NCI-H526 (cell line): ENCODE data around the gene FPGS.
A peak's percentile ranks its signal among the peaks of the same experiment; 100 is the strongest.
"Not testable (repeated sequence)": the region's sequence is repeated elsewhere in the genome, so short reads cannot be mapped to it uniquely, and the experiment has no call there.

Source experiments
- DNase-seq, 2 experiments: peaks; one replicate each; lab custom pipeline; 2025; lab: John Stamatoyannopoulos, UW

The FPGS gene, protein sequence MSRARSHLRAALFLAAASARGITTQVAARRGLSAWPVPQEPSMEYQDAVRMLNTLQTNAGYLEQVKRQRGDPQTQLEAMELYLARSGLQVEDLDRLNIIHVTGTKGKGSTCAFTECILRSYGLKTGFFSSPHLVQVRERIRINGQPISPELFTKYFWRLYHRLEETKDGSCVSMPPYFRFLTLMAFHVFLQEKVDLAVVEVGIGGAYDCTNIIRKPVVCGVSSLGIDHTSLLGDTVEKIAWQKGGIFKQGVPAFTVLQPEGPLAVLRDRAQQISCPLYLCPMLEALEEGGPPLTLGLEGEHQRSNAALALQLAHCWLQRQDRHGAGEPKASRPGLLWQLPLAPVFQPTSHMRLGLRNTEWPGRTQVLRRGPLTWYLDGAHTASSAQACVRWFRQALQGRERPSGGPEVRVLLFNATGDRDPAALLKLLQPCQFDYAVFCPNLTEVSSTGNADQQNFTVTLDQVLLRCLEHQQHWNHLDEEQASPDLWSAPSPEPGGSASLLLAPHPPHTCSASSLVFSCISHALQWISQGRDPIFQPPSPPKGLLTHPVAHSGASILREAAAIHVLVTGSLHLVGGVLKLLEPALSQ

DNA sequence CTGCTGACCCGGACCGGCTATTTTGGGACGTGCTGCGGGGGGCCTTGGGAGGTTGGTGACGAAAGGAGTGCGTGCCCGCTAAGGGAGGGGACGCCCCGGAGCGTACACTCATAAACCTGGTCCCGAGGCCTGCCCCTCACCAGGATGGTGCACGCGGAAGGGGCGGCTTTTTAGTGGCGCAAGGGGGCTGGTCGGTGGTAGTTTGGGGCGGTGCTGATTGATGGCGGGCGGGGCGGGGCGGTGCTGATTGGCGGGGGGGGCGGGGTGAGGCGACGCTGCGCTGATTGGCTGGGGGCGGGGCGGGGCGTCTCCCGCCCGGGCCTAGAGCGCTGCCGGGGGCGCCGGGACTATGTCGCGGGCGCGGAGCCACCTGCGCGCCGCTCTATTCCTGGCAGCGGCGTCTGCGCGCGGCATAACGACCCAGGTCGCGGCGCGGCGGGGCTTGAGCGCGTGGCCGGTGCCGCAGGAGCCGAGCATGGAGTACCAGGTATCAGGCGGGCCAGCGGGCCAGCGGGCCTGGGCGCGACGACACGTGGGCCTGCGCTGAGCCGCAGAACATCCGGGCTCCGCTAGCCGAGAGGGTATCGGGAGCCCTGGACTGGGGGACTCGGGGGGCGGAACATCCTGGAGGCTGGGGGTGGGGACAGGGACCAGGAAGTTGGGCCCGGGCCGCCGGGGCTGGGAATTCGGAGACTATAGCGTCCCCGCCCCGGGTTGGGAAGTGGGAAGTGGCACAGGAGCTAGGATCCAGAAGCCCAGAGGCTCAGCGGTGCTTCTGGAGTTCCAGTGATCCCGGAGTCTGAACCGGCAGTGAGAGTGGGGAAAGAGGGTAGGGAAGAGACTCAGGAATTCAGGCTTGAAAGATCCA, at the start of gene FPGS:
Gene FPGS, plus strand, starts transcription at position 307 of the 868 bp plus-strand sequence. Its CDS starts 43 bp downstream, at position 350.
- DNase-seq: peak; percentile 65 to 88

DNA sequence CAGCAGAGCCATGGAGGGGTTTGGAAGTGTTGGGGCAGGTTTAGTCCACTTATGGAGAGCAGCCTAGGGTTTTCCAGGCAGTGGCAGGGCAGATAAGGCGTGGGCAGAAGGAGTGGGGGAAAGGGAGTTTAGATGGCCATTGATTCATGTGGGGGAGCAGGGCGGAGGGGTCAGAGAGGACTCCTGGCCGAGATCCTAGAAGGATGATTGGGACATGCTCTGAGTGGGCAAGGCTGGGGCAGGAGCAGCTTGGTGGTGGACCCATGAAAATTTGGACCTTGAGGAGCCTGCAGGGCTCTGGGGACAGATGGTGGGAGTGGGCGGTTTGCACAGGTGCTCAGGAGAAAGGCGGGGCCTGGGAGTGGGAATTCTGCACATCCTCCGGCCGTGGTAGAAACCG, 49.5 kb upstream of the FPGS start:
- no peak for DNase-seq

- DNase-seq: no peak
These were observed 49.1 kb upstream of the FPGS start for GRCh38 chr9:127753622-127754021.

- peak in 1 of 2 experiments; percentile 34 for DNase-seq
These were observed 48.3 kb upstream of the FPGS start for GRCh38 chr9:127754099-127755060.

- DNase-seq: no peak
These were observed 47.3 kb upstream of the FPGS start for GRCh38 chr9:127755061-127756060.

GRCh38 chr9:127756233-127756632, 46.4 kb upstream of the FPGS start:
- DNase-seq: no peak

- not testable (repeated sequence) for DNase-seq
These were observed 45.9 kb upstream of the FPGS start for GRCh38 chr9:127756776-127757175.

GRCh38 chr9:127758843-127759242, 43.8 kb upstream of the FPGS start:
- no peak for DNase-seq

DNA sequence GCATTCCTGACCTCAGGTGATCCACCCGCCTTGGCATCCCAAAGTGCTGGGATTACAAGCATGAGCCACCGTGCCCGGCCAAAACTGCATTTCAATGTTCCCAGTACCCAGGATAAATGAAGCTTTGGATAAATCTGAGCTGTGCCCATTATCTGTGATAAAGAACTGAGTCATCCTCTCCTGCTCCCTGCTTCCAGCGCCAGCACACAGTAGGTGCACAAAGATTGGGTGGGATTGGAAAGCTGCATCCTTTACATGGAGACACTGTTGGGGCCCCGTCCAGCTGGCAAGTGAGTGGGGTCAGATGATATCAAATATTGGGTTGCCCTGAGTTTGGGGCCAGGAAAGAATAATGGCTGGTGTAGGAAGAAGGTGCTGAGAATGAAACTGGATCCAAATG, 41.6 kb upstream of the FPGS start:
- DNase-seq: no peak

DNA sequence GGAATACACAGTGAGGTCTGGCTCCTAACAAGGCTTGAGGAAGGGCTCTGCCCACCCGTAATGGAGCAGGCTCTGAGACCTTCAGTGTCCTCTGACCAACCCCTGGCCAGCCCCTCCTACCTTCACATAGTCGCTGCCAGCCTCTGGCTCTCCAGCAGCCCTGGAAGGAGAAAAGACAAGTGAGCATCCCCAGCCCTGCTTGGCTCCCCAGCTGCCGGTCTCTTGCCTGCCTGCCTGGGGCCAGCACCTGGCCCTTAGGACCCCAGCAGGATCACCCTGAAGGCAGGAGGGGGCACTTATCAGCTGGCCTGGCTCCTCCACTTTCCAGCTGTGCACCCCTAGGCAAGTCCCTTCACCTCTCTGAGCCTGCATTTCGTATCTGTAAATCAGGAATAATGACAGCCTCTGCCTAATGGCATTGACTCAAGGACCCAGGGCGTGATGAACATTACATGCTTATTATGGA, 41.2 kb upstream of the FPGS start:
- no peak for DNase-seq

- no peak for DNase-seq
These were observed 40.5 kb upstream of the FPGS start for GRCh38 chr9:127762111-127762676.

- DNase-seq: no peak
These were observed 38.7 kb upstream of the FPGS start for GRCh38 chr9:127763918-127764384.

DNA sequence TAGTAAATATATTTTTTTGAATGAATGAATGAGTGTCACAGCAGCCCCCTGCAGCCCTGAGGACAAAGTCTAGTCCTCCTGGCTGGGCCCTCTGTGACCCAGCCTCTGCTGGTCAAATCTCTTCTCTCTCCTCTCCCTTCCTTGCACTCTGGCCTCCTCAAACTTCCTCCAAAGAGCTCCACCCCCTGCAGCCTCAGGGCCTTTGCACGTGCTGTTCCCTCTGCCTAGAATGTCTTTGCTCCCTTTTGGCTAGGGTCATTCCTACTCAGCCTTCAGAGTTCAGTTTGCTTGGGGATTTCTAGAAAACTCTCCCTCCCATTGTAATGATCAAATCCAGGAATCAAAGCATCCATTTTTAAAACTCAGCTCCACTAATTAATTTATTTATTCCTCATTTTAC, 37.3 kb upstream of the FPGS start:
- no peak for DNase-seq

GRCh38 chr9:127767410-127767809, 35.3 kb upstream of the FPGS start:
- DNase-seq: no peak

DNA sequence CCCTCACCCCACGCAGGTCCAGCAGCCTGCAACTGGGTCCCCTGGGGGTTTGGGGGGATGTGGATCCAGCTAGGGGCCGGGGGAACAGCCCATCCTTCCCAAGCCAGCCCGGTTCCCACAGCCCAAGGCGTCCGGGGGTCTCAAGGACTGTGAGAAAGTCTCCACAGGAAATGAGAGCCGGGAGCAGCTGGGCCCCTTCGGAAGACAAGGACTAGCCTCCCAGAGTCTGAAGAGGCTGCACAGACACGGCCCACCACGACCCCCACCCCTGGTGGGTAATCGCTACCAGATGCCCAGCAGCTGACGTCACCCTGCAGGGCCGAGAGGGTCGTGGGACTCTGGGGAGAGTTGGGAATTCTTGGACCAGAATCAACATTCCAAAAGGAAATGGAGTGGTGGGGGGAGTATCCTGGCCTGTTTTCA, 34.8 kb upstream of the FPGS start:
- no peak for DNase-seq

GRCh38 chr9:127768698-127769097, 34.0 kb upstream of the FPGS start:
- DNase-seq: no peak

DNA sequence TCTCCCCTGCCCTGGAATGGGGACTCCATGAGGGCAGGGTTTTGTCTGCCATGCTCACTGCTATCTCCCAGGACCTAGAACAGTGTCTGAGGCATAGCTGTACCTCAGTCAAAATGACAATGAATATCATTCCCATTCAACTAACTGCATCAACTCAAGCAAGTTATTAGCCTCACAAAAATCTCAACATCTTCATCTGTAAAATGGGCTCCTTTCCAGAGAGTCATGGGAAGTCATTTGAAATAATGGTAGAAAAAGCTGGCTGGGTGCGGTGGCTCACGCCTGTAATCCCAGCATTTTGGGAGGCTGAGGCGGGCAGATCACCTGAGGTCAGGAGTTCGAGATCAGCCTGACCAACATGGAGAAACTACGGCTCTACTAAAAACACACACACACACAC, 33.6 kb upstream of the FPGS start:
- no peak for DNase-seq

DNA sequence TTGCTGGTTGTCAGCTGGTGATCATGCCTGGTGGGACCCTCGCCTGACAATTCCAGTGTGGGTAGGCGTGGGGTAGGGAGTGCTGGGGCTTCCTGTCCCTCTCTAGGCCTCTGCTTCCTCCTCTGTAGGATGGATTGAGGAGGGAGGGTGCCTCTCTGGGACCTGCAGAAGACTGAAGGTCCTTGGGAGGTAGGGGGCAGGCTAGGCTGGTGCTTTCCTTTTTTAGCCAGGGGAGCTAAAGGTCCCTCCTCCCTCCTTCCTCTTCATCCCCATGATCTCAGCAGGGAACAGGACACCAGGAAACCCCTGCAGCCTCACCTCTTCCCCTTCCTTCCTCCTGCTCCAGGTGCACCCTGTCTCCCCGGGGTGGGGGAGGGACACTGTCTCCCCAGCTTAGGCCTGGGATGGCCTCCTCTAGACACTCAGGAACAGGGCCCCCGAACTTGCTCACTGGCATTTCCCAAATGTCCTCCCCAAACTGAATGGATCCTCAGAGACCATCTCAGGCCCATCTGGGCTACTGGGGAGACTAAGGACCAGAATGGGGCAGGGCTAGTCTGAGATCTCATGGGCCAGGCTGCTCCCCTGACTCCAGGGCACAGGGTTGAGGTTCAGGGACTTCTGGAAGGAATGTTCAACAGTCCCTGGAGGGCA, 32.6 kb upstream of the FPGS start:
- DNase-seq: no peak

DNA sequence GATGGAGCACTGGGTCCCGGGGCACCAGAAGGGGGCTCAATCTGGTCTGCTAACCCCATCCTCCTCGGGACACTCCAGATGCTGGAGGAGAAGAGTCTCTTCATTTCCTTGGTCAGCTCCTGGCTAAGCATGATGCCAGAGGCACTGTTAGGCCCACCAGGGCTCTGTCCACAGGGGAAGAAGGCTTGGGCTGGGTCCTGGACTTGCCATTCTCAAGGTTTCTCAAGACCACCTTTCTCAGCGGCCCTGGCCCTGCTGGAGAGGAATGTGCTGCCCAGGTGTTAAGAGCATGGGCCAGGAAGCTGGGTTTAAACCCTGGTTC, 32.1 kb upstream of the FPGS start:
- no peak for DNase-seq
